GM19043 (cell line): ENCODE measurements around the gene FBXL13.

Experiments used
- ATAC-seq: cut with Tn5 transposase; IDR thresholded peaks from one replicate; pipeline ENCODE4 v1.9.1; 2021; ENCODE audit warnings: low read depth; ENCODE audit not compliant: unreplicated experiment

FBXL13 gene

DNA sequence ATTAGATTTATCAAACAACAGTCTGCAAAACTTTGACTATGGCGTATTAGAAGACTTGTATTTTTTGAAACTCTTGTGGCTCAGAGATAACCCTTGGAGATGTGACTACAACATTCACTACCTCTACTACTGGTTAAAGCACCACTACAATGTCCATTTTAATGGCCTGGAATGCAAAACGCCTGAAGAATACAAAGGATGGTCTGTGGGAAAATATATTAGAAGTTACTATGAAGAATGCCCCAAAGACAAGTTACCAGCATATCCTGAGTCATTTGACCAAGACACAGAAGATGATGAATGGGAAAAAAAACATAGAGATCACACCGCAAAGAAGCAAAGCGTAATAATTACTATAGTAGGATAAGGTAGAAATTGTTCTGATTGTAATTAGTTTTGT lies 130.4 kb downstream of the FBXL13 start:
- ATAC-seq = no peak

DNA sequence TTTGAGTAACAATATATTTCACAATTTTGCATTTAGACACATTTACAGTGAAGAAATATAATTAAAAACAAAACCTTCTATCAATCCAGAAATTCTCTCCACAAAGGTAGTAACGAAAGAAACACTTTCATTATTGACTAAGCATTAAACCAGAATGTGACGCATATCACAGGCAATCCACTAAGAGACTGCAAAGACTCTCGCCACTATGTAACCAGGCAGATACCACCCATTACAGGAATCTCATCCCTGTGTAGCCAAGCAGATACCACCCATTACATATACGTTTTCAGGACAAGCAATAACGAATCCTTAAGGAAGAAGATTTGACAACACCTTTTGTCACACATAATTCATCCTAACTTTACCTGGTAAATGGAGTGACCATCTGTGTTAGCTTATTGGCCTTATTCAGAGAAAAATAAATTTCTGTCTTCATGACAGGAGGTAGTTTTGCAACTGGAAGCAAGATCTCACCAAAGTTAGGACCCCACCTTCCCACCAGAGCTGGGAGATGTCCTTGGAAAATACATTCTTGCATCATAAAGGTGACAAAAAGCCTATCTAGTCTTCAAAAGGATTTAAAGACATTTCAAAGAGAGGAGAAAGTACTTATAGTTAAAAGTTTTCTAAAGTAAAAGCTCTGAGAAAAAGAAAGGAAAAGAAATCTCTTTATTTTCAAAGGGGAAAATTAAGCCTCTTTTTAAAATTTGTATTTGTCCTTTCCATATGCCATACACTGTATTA lies 131.0 kb downstream of the FBXL13 start:
- no peak for ATAC-seq

DNA sequence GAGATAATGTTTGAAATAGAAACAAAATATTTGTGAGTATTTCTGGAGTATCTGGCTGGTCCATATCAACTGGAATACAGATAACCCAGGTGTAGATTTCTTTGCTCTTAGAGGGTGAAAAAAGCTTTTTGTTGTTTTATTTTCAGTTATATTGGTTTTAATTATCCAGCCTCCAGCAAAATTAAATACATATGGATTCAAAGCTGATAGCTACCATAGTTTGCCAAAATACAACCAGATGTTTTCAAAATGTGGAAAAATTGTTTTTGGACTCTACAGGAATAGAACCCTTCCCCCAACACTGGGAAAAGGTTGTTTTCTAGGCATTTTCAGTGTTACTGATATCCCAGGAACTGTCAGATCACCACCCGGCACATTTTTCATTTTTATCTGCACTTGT lies 131.7 kb downstream of the FBXL13 start:
- ATAC-seq = no peak

DNA sequence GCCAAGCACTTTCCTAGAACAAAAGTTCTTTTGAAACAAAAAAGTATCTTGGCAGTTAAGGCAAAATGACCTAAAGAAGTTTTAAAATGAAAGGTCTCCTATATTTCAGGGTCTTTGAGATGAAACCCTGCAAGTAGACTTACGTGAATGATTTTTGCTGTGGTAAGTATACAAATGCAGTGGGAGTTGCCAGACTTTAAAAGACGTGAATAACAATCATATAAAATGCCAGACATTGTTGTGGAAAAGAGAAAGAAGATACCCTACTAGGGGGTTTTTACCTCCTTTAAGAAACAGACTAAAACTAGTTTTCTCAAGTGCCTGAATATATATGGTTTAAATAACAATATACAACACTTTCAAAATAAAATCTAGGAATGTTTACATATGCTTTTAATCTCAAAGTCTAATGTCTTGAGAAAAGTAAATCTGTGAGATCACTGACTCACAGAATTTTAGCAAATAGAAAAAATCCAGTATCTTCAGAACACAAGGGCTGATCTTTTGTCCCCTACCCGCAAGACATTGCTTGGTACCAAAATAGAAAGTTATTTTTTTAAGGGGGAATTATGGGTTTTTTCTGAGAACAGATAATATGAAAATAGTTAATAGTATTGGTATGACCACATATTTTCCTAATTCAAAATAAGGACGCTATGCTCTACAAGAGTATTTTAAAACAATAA lies 132.3 kb downstream of the FBXL13 start:
- no peak for ATAC-seq

DNA sequence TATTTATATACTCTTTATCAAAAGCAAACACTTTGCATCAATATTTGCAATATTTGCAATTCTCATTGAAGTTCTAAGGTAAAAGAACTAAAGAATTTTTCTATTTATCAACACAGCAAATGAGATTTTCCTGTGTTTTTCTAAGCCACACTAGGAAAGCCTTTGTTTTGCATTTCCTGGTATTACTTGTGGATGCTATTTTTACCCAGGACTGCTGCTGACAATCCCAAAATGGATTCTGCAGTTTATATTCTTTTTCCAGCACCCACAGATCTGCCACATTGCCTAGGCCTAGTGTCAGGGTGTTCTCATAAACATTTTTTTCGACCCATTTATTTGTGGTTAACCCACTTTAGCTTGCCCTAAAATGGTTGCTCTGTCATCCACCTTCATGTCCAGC lies 135.9 kb downstream of the FBXL13 start:
- ATAC-seq = no peak

DNA sequence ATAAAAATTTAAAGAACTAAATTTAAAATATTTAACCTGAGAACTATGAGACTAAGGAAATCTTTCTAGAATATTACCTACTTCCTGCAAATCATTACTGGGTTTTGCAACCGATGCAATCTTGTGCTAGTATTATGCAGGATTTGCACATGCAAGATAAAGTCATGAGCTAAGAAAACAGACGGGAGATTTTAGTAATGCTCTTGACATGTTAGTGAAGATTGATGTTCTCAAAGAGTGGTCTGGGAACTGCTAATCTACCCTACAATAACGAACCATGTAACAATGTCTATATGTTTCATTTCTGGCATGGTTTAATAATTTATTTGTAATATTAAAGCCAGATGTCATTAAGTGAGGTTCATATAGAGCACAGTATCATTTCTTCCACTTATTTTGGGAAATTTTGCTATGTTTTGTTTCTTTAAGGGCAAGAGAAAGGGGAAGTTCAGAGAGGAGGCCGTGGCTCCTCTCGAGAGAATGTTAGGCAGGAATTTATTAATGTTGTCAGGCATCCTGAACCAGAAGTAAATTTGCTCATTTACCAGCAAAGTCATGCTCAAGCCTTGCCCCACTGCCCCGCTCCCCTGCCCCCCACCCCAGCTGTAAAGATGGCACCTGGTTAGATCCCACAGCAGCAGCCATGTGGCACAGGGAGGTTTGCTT lies 139.0 kb downstream of the FBXL13 start:
- no peak for ATAC-seq

DNA sequence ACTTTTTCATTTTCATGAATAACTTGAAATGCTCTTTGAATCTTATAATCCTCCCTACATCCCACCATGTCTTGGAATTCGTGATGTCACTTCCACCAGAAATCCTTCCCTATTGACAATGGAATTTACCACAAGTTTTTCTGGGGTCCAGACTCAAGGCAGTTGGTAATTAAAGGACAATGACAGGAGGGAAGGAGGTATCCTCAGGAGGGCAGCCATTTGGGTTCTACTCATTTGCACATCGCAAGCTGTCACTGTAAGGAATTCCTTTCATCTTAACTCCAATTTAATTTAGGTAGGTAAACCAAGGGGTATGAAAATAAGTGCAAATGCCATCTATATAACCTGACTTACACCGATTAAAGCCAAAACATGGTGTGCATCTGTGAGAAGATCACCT lies 139.9 kb downstream of the FBXL13 start:
- no peak for ATAC-seq

DNA sequence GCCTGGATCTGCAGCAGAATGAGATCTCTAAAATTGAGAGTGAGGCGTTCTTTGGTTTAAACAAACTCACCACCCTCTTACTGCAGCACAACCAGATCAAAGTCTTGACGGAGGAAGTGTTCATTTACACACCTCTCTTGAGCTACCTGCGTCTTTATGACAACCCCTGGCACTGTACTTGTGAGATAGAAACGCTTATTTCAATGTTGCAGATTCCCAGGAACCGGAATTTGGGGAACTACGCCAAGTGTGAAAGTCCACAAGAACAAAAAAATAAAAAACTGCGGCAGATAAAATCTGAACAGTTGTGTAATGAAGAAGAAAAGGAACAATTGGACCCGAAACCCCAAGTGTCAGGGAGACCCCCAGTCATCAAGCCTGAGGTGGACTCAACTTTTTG lies 140.4 kb downstream of the FBXL13 start:
- no peak for ATAC-seq

DNA sequence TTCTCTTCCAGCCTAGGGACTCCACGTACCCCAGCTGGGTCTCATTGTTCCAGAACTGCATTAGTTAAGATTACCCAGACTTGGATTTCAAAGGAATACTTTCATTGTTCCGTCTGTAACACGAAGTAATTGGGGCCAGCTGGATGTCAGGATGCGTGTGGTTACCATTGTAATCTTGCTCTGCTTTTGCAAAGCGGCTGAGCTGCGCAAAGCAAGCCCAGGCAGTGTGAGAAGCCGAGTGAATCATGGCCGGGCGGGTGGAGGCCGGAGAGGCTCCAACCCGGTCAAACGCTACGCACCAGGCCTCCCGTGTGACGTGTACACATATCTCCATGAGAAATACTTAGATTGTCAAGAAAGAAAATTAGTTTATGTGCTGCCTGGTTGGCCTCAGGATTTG lies 140.8 kb downstream of the FBXL13 start:
- ATAC-seq = no peak

DNA sequence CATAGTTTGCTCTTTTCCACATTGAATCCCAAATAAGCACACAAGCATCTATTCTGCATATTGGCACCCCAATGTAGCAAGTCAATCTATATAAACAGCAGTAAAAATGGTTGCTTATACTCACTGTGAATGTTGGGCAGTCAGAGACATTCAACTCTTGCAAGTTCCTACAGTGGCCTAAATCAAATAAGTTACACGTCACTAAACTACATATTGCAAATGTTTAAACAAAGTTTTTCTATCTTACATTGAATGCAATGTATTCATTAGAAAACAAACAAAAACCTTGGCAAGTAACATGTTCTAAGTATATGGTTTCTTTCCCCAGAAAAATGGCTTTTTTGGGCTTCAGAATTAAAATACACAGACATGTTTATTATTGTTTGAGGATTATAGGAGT lies 142.8 kb downstream of the FBXL13 start:
- ATAC-seq = no peak

DNA sequence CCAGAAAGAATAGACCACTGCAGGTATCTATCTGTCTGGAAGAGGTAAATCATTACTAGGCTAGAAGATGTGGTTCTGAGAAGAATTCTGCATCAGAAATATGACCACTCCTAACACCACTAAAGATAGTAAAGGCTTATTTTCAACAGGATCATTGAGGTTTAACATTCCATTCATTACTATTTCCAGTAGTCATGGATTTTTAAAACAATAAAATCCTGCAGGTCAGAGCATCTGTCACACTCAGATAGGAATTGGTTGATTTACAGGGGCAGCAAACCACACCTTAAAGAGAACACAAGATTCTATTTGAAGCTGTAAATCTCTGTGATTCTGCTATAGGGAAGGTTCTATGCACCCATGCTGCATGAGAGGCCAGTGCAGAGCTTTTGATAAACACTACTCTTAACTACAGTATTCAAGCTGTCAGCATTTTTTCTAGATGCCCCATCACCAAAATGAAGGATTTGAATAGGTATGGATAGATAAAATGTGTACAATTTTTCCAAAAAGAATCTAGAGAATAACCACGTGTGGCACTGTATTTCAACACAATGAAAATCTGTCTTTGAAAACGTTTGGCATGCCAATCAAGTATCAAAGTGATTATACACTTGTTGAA lies 147.2 kb downstream of the FBXL13 start:
- ATAC-seq = no peak

DNA sequence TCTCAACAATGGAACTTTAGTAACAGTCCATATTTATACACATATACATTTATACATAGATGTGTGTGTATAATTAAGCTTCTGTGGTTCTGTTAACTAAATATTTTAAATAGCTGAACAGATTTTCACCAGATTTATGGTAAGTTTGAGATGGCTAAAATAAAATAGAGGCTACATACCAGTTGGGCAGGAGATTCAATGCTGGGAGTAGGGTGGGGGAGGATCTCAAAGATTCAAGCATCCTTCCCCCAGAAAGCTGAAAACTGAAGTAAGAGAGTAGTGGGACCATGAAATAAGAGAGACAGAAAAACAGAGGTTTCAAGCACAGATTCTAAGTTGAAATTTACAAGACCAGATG lies 147.8 kb downstream of the FBXL13 start:
- no peak for ATAC-seq

DNA sequence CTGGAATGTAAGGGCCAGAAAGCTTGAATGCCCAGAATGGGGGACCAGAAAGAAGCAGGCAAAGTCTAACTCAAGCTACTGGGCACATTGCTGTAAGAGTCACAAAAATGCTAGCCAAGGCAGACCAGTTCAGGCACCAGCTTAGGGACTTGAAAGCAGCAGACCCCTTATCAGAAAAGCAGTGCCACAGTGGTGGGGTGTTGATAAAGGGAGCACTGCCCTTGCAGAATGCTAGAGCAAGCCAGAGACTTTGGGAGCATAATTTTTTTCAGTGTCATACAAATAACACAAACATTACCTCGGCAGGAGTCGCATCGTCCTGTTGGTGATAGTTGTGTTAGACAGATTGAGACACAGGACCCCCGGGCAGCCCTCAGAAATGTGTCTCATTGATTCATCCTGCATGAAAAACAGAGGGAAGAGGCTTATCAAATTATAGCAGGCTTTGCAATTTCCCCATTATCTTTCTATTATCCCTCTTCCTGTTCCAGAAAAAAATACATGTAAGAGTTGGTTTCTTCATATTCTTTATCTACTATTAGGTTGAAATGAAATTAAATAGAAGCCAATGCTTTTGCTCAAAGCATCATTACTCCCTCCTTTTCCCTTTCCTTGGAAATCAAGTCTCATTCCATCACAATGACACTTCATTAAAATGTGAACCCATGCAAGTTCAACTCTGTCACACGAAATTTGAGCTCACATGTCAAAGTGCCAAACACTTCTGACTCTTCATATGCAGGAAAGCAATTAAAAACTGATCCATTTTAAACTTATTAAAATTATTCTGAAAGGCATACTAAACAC lies 148.4 kb downstream of the FBXL13 start:
- no peak for ATAC-seq

DNA sequence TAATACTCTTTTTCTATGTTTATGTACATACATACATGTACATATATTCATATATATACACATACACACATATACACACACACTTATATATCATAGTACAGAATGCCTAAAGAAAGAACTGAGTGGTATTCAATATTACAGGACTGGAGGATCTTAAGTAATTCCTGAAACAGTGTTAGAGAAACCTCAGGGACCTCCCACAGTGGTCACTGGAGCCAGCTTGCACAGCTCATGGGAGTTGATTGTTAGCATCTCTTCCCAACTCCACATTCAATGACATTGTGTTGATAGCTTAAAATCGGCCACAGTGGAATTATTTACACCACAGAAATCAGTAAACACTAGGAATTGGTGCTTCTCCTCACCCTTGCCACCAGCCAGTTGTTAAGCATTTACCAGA lies 155.8 kb downstream of the FBXL13 start:
- no peak for ATAC-seq

DNA sequence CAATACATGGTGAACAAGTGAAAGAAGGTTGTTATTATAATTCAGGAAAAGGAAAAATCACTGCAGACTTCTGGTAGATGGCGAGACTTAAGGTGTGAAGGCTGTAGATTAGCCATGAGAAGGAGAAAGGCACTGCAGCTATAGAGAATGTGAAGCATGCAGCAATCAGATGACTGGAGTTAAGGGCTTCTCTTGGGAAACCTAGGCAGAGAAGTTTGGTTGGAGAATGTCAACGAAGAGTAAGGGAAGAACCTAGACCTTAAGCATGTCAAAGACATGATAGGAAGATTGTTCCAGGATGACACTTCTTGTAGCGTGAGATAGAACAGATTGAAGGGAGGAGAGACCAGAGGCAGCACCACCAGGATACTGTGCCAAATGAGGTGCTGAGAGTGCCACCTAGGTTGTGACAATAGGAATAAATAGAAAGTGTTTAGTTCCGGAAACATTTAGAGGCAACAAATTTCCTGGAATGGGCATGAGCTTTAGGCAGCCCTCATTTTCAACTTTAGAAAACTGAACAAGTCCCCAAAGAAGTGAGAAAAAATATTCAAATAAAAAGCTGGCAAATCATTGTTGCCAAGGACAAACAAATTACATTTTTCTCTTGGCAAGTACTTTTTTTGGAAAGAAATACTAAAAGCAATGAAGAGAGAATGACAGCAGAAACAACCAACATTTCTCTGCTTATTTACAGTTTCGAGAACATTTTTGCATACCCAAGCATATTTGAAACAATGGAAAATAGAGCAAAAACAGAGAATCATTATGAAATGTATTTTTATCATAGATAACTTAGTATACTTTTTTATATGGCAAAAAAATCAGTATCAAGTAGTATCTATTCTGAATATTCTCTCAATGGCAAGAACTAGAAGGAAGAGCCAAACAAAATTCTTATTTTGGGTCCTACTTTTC lies 156.9 kb downstream of the FBXL13 start:
- ATAC-seq = no peak

DNA sequence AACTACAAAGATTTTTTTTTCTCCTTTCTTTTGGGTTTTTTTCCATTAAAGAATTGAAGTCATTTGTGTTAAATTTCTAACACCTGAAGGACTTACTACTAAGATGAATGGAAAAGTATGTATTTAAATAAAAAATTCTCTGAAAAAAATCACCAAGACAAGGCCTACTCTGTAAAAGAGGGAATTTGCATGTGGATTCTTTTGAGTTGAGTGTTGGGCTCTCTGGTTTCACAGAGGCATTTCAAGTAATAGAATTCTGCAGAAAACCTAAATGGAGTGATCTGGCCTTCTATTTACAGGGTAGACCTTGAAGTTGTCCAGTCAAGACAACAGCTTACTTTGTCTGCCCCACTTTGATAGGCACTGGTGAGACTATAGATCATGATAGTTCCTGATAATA lies 157.7 kb downstream of the FBXL13 start:
- ATAC-seq = no peak

DNA sequence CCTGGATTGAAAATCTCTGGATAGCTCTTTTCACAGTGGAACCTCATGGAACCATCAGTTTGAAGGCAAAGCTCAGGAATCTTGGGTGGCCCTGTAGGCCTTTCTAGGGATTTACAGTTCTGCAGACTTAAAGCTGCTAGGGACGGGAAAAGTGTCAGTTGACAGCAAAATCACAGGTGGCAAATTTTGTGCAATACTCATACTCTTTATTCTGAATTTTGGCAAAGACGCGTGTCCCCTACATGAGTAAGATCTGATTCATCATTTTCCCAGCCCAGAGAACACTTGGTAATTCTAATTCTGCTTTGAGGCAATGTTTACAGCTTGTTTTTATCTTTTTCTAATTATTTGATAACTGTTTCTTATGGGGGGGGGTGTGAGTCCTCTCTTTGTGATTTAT lies 158.2 kb downstream of the FBXL13 start:
- ATAC-seq = no peak

DNA sequence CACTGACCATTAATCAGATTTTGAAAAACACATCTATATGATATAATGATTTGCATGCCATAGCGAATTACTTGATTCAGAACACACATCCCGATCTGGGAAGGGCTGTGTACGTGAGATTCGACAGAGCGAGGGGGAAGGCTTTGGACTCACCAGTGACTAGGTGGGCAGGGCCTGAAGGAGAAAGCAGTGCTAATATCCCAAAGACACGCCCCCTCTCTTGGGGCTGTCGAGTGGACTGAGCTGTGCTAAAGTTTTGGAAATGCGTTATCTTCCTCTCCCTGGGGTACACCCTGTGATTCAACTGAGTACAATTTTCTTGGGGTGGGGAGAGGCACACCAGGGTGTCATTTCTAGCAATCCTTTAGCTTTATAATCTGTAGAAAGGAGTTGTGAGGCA lies 160.0 kb downstream of the FBXL13 start:
- ATAC-seq = no peak

DNA sequence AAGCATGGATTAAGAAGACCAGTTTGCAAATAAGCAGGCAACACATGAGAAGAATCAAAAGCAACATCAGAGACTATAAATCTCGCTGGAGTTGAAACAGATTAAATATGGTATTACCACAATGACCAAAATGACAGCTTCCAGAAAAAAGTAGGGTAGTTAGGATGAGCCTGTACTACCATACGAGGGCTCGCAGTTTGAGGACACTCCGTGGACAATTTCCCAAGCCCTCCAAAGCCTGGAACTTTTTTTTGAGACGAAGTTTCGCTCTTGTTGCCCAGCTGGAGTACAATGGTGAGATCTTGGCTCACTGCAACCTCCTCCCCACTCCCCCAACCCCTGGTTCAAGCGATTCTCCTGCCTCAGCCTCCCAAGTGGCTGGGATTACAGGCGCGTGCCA lies 160.8 kb downstream of the FBXL13 start:
- no peak for ATAC-seq

DNA sequence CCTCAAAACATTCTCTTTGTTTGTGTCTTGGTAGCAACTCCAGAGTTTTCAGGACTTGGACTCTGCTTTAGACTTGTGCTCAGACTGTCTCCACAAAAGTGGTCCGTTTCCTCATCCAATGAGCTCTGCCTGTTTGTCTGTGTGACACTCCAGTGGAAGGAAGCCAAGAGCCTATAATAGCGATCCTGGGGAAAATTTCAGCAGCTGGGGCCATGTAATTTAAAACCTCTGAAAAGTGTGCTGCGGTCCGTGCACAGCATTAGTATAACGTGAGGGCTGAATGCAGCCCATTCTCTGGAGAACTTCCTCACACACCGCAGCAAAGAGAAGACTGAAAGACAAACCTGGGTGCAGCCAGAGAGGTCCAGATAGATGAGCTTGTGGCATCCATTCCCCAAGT lies 161.9 kb downstream of the FBXL13 start, which contains the start of gene LRRC17:
Gene LRRC17 (plus strand): TSS at position 259 of the 400 bp plus-strand sequence. CDS start 20,914 bp downstream, outside the sequence.
- no peak for ATAC-seq
